ENCODE data around the gene CALN1. TPM values are rescaled to one million over a fixed set of nuclear protein-coding genes. Genes with fewer than 3 reads are reported as not detected.

The CALN1 gene
- total RNA-seq, 2 donors from 2014 or later = 0.52 to 1.6 TPM

DNA sequence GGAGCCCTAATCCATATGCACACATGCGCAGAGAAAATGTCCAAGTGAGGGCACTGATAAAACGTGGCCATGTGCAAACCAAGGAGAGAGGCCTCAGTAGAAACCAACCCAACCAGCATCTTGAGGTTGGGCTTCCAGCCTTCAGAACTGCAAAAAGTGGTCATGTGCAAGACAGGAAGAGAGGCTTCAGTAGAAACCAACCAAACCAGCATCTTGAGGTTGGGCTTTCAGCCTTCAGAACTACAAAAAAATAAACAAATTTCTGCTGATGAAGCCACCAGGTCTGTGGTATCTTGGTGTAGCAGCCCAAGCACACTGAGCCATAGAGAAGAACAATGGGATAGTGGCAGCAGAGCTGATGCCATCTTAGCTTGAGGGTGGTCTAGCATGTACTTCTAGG, 371.5 kb downstream of the CALN1 start:
- no peak for TF ChIP-seq POLR2A (IDR thresholded peaks at IDR 0.05)
- TF ChIP-seq, protein P1, sequence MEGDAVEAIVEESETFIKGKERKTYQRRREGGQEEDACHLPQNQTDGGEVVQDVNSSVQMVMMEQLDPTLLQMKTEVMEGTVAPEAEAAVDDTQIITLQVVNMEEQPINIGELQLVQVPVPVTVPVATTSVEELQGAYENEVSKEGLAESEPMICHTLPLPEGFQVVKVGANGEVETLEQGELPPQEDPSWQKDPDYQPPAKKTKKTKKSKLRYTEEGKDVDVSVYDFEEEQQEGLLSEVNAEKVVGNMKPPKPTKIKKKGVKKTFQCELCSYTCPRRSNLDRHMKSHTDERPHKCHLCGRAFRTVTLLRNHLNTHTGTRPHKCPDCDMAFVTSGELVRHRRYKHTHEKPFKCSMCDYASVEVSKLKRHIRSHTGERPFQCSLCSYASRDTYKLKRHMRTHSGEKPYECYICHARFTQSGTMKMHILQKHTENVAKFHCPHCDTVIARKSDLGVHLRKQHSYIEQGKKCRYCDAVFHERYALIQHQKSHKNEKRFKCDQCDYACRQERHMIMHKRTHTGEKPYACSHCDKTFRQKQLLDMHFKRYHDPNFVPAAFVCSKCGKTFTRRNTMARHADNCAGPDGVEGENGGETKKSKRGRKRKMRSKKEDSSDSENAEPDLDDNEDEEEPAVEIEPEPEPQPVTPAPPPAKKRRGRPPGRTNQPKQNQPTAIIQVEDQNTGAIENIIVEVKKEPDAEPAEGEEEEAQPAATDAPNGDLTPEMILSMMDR (IDR thresholded peaks at IDR 0.05) = no peak
- no peaks in the 10 kb centered on the region for H3K9me3 ChIP-seq
- no peak overlapping the region for H3K4me3 ChIP-seq
- no peaks in the 10 kb centered on the region for H3K36me3 ChIP-seq (replicated peaks in 1 of 2; ENCODE audit: insufficient read depth in 1 of 2, low read depth in 2 of 2)
- DNase-seq (no peak), ATAC-seq (no peak)
- no peak overlapping the region for H3K27ac ChIP-seq
- WGBS, 2 donors = 67 to 72% methylated on average over 2 of the region's 2 CpGs
- no peaks in the 10 kb centered on the region for H3K4me1 ChIP-seq
- intact Hi-C loops (cut with DNase I) = no loop called here
- no peaks in the 10 kb centered on the region for H3K27me3 ChIP-seq

DNA sequence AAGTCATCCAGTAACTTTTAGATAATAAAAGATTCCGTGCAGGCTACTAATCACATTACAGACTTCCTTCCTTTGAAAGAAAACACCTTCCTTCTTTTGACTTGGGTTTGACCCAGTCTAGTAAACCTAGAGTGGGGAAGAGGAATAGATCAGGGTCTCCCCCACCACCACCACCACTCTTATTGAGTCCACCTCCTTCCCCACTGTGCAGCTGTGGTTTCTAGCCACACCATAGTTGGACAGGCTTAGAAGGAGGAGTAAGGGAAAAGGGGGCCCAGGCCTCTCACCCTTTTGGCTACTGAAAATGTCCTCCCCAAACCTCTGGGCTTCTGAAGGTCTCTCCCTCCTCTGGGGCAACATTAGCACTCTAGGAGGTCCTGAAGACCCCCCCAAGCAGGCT, 372.7 kb downstream of the CALN1 start:
- no peaks in the 10 kb centered on the region for H3K4me1 ChIP-seq
- no peaks in the 10 kb centered on the region for H3K36me3 ChIP-seq (replicated peaks in 1 of 2; ENCODE audit: insufficient read depth in 1 of 2, low read depth in 2 of 2)
- 43 to 60% methylated on average over 1 of the region's 1 CpG for whole genome bisulfite sequencing, 2 donors
- intact Hi-C loops (cut with DNase I) = no loop called here
- H3K27ac ChIP-seq = no peak overlapping the region
- ATAC-seq (no peak), DNase-seq (no peak)
- H3K4me3 ChIP-seq = no peak overlapping the region
- TF ChIP-seq, protein P1 (IDR thresholded peaks at IDR 0.05) = no peak
- no peak for TF ChIP-seq POLR2A (IDR thresholded peaks at IDR 0.05)
- no peaks in the 10 kb centered on the region for H3K27me3 ChIP-seq
- H3K9me3 ChIP-seq = no peaks in the 10 kb centered on the region

DNA sequence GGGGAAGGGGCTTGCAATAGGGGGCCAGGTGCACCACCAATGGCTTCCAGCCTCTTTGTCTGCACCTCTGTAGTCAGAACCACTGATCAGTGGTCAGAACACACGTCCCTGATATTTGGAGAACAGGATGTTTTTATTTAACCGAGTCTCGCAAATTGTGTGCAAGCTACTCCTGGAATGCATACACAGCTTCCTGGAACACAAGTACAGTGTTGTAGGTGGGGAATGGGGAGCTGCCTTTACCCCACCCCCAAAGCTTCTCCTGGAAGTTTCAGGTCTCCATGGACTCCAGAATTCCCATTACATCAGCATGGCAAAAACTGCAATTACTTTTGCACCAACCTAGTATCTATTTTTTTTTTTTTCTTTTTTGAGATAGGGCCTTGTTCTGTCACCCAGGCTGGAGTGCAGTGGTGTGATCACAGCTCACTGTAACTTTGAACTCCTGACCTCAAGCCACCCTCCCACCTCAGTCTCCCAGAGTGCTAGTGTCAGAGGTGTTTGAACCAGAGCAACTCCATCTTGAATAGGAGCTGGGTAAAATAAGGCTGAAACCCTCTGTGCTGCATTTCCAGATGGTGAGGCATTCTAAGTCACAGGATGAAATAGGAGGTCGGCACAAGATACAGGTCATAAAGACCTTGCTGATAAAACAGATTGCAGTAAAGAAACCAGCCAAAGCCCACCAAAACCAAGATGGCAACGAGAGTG, 374.0 kb downstream of the CALN1 start:
- H3K36me3 ChIP-seq (replicated peaks in 1 of 2; ENCODE audit: insufficient read depth in 1 of 2, low read depth in 2 of 2) = no peaks in the 10 kb centered on the region
- H3K27me3 ChIP-seq = no peaks in the 10 kb centered on the region
- H3K4me3 ChIP-seq = no peak overlapping the region
- TF ChIP-seq, protein P1 (IDR thresholded peaks at IDR 0.05) = no peak
- TF ChIP-seq POLR2A (IDR thresholded peaks at IDR 0.05) = no peak
- H3K9me3 ChIP-seq = no peaks in the 10 kb centered on the region
- no peaks in the 10 kb centered on the region for H3K4me1 ChIP-seq
- DNase-seq (no peak), ATAC-seq (no peak)
- WGBS, 2 donors = 63 to 70% methylated on average over 5 of the region's 5 CpGs
- H3K27ac ChIP-seq = no peak overlapping the region
- intact Hi-C loops (cut with DNase I) = no loop called here

DNA sequence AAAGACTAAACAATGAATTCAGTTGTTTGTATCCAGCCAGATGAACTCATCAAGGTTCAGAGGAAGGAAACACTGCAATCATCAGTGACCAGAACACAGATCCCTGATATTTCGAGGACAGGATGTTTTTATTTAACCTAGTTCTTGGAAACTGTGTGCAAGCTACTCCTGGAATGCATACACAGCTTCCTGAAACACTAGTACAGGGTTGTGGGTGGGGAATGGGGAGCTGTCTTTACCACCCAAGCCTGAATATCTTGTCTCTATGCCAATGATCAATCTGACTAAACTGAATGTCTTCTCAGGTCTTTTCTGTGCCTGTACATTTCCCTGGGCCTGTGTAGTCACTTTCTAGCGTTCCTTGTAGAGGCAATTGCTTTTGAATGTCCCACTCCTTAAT, 374.6 kb downstream of the CALN1 start:
- Histone ChIP-seq H3K36me3 (replicated peaks in 1 of 2; ENCODE audit: insufficient read depth in 1 of 2, low read depth in 2 of 2) (no peaks in the 10 kb centered on the region), H3K4me1 (no peaks in the 10 kb centered on the region), H3K27me3 (no peaks in the 10 kb centered on the region), H3K9me3 (no peaks in the 10 kb centered on the region), H3K27ac (no peak overlapping the region), H3K4me3 (no peak overlapping the region)
- no peak for TF ChIP-seq POLR2A (IDR thresholded peaks at IDR 0.05)
- TF ChIP-seq, protein P1 (IDR thresholded peaks at IDR 0.05) = no peak
- DNase-seq (no peak), ATAC-seq (no peak)
- WGBS, 2 donors = 37 to 60% methylated on average over 2 of the region's 2 CpGs
- intact Hi-C loops (cut with DNase I) = no loop called here

DNA sequence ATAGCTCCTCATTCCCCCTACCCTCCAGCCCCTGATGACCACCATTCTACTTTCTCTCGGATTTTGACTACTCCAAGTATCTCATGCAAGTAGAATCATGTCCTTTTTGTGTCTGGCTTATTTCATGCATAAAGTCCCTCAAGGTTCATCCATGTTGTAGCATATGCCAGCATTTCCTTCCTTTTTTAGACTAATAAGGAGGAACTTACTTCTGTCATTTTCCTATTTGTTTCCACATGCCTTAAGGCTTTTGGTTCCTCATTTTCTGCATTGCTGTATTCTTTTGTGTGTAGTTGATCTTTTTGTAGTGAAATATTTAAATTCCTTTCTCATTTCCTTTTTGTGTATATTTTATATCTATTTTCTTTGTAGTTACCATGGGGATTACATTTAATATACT, 376.9 kb downstream of the CALN1 start:
- Histone ChIP-seq H3K9me3 (no peaks in the 10 kb centered on the region), H3K27ac (no peak overlapping the region), H3K4me3 (no peak overlapping the region), H3K27me3 (no peaks in the 10 kb centered on the region), H3K4me1 (no peaks in the 10 kb centered on the region), H3K36me3 (replicated peaks in 1 of 2; ENCODE audit: insufficient read depth in 1 of 2, low read depth in 2 of 2) (no peaks in the 10 kb centered on the region)
- no peak for TF ChIP-seq POLR2A (IDR thresholded peaks at IDR 0.05)
- TF ChIP-seq, protein P1 (IDR thresholded peaks at IDR 0.05) = no peak
- no peak for ATAC-seq
- DNase-seq = no peak
- WGBS, 2 donors = 35 to 50% methylated on average over 1 of the region's 1 CpG
- intact Hi-C loops (cut with DNase I) = no loop called here
